Spleen (tissue), 7 donors: ENCODE data around the gene MT1F.
A peak's percentile ranks its signal among the peaks of the same experiment; 100 is the strongest.

Experiments
- CTCF ChIP-seq, 11 experiments: fragments of 200-600 bp in 7 of 11; fragments of 450-650 bp in 4 of 11; sonication (generic) in 4 of 11; IDR thresholded peaks in 8 of 11; conservative IDR thresholded peaks in 3 of 11; 1 replicate in 7 of 11; 2 replicates in 4 of 11; pipeline versions ENCODE4 v1.4.0 to v1.8.0; 2016 to 2021; ENCODE audit warnings: antibody characterized with exemption in 11 of 11, inconsistent platforms in 4 of 11, mild to moderate bottlenecking in 1 of 11
- POLR2A ChIP-seq, 3 donors: fragments of 450-650 bp; IDR thresholded peaks; one replicate each; pipeline ENCODE4 v1.5.1; 2017; ENCODE audit warnings: antibody characterized with exemption in 3 of 3, mild to moderate bottlenecking in 1 of 3
- POLR2AphosphoS5 ChIP-seq, 3 donors: sonication (generic); formaldehyde crosslinking; IDR thresholded peaks; one replicate each; pipeline ENCODE4 v1.5.1; 2017; ENCODE audit warnings: antibody characterized with exemption in 3 of 3
- donor health status: DM: no; HTN: no; CAD: no; lungs with moderate emphysema.
- donor health status: DM: no; HTN: no; CAD: no.
- donor health status: DM: no; HTN: no; CAD: no.

GRCh38 chr16:56630134-56630533, 27.6 kb upstream of the MT1F start:
- TF ChIP-seq CTCF (IDR thresholded peaks at IDR 0.05 in 8 of 11, conservative IDR thresholded peaks at IDR 0.05 in 3 of 11) (peak in 7 of 11 experiments; percentile 14 to 43 (median 19)), POLR2A (IDR thresholded peaks at IDR 0.05) (no peak), POLR2AphosphoS5 (IDR thresholded peaks at IDR 0.05) (no peak)
